HG03460 (cell line): ENCODE data around the gene BSND.

Experiments
- ATAC-seq: cut with Tn5 transposase; IDR thresholded peaks from one replicate; pipeline ENCODE4 v1.9.1; 2021; ENCODE audit not compliant: unreplicated experiment

The BSND gene

DNA sequence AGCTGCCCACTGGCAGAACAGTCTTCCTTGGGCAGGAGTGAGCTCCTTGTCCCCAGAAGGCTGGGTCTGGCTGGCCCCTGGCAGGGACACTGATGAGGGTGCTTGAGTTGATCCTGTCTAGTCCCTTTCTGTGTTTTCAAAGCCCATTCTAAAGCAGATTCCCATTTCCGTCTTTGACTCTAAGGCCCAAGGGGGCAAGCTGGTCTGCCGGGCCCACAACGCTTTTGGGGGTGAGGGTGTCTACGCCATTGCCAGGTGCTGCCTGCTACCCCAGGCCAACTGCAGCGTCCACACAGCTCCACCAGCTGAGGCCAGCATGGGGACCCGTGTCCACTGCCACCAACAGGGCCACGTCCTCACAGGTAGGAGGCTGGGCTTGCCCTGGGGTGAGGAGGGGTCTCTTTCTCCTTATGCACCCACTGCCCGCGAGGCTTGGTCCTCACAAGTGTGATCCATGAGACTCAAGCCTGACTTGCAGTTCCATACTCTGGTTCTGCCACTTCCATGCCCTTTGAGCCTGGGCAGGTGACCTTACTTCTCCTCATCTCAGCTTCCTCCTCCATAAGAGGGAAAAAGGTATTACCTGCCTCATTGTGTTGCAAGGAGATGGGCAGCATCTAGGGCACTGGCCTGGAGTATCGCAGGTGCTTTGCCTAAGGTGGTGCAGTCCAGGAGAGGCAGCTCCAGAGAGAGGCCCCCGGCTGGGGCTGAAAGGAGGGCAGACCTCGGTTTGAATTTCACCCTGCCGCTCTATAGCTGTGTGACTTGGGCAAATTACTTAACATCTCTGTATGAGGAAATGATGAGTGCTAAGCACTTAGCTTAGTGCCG lies 60.8 kb downstream of the BSND start:
- ATAC-seq: no peak

DNA sequence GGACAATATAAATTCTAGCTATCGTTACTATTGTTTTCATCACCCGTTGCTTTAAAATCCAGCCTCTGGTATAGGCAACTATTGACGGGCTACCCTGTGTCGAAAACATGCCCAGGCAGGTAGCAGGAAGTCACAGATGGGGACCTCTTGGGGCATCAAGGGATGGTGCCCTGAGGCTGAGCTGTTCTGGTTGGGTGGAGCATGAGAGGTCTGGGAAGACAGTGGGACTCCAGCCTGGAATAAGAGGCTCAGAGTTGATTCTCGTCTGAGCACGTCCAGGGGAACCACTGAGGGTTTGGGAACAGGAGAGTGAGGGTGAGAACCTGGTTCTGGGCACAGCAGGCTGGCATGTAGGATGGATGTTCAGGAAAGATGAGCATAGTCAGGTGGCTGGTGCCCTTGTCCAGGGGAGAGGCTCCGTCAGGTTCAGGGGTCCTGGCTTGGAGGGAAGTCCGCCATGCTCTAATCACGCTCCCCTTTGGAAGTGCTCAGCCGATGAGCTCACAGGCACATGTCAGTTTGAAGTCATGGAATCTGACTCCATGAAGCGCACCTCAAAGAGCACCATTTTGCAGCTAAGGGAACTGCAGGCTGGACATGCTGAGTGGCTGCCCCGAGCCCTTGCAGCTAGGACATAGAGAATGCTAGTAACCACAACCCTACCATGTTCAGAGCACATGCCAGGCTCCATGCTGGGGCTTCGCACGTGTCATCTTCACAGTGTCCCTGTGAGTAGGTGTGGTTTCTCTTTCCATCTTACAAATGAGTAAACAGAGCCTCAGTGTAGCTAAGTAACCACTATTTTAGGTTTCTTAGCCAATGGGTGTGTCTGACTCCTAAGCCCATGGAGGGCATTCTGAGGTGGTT lies 61.6 kb downstream of the BSND start:
- no peak for ATAC-seq

DNA sequence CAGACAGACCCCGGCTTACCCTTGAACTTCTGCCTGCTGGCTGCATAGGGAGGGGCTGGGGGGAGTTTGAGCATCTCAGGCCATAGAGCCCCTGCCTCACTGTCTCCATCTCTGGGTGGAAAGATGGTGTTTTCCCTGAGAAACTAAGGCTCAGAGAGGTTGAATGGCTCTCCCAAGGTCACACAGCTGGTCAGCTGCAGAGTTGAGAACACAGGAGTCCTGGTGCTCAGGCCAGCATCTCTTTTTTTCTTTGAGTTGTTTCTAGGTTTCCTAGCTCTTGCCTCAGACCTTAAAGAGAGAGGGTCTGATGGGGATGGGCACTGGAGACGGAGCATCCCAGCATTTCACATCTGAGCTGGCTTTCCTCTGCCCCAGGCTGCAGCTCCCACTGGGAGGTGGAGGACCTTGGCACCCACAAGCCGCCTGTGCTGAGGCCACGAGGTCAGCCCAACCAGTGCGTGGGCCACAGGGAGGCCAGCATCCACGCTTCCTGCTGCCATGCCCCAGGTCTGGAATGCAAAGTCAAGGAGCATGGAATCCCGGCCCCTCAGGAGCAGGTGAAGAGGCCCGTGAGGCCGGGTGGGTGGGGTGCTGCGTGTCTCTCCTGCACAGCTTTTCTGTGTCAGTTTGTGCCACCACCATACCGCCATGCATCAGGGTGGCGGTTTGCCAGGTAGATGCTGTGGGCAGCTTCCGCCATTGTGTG lies 62.4 kb downstream of the BSND start:
- no peak for ATAC-seq
